Measurements from ENCODE around the gene KLK2. TPM values are rescaled to one million over a fixed set of nuclear protein-coding genes. Genes with fewer than 3 reads are reported as not detected.

Gene KLK2
- total RNA-seq, 2 experiments from 2014 or later = not detected

DNA sequence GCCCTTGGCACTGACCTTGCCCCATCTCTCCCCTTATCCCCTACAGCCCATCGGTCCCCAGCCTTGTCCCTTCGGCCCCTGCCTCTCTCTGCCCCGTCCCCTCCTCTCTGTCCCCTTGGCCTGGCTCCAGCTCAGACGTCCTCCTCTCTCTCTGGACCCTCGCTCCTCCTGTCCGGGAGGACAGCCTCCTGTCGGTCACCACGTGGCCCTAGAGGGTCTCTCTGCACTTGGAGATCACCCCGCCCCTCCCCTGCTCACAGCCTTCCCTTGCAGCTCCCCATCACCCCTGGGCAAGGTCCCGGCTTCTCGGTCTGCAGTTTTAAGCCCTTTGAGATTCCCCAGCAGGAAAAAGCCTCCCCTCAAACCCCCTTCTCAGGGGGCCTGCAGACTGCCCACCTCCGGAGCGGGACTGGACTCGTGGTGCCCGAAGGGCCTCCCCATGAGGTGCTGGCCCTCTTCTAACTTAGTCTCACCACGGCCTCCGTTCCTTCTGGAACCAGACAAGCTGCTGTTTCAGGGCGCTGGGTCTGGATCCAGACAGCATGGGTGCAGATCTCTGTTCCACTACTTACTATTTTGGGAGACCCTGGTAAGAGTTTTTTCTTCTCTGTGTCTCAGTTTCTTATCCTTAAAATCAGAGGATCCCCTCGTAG lies 36.6 kb upstream of the KLK2 start:
- H3K36me3 Mint-ChIP-seq (ENCODE audit: low read depth) = no peaks in the 10 kb centered on the region
- peaks cover 7% of the 10 kb centered on the region for H3K4me1 Mint-ChIP-seq (ENCODE audit: low read depth)
- CTCF ChIA-PET = no interaction called here
- H3K4me3 Mint-ChIP-seq = peak overlapping the region; percentile 73
- H3K27ac Mint-ChIP-seq = no peak overlapping the region
- no peaks in the 10 kb centered on the region for H3K9me3 Mint-ChIP-seq
- no peak for DNase-seq
- intact Hi-C loops (cut with micrococcal nuclease) = loop anchor here (2.0 to 5.0 kb wide), 2 partner anchors 32 to 86 kb away; no protein-coding TSS in a partner anchor
- peaks cover 40% of the 10 kb centered on the region for H3K27me3 Mint-ChIP-seq (ENCODE audit: low read depth)

DNA sequence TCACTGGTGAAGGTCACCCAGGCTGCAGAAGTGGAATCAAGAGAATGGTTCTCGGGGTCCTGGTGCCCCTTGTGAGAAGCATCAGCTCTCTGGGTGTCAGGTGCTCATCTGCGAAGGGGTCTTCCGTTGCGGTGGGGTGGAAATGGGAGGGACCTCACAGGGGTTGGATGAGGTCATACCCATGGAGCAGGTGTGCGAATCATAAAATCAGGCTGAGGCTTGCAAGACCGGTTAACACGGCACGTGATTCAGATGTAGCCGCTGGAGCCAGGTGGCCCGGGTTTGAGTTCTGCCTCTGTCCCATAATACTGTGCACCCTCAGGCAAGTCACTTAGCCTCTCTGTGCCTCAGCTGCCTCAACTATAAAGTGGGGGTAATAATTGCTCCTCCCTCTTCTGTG lies 35.9 kb upstream of the KLK2 start:
- H3K4me1 Mint-ChIP-seq (ENCODE audit: low read depth) = peaks cover 7% of the 10 kb centered on the region
- H3K4me3 Mint-ChIP-seq = no peak overlapping the region
- H3K27me3 Mint-ChIP-seq (ENCODE audit: low read depth) = peaks cover 39% of the 10 kb centered on the region
- no peak for DNase-seq
- CTCF ChIA-PET = no interaction called here
- H3K36me3 Mint-ChIP-seq (ENCODE audit: low read depth) = no peaks in the 10 kb centered on the region
- intact Hi-C loops (cut with micrococcal nuclease) = loop anchor here (2.0 to 5.0 kb wide), 2 partner anchors 32 to 85 kb away; no protein-coding TSS in a partner anchor
- no peak overlapping the region for H3K27ac Mint-ChIP-seq
- no peaks in the 10 kb centered on the region for H3K9me3 Mint-ChIP-seq

DNA sequence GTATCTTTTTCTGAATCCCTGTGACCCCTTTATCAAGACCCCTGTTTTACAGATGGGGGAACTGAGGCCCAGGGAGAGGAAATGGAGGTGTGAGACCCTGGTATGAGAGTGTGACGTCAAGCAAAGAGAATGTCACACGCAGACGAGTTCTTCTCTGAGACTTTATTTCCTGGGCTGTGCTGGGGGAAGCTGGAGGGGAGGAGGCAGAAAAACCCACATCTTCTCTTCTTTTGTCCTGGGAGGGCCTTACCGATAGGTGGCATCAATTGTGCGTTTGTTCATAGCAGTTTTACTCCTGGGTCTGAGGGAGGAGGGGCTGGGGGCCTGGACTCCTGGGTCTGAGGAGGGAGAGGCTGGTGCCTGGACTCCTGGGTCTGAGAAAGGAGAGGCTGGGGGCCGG lies 35.0 kb upstream of the KLK2 start:
- CTCF ChIA-PET = no interaction called here
- DNase-seq = no peak
- H3K36me3 Mint-ChIP-seq (ENCODE audit: low read depth) = no peaks in the 10 kb centered on the region
- H3K4me1 Mint-ChIP-seq (ENCODE audit: low read depth) = peaks cover 7% of the 10 kb centered on the region
- H3K4me3 Mint-ChIP-seq = no peak overlapping the region
- H3K27ac Mint-ChIP-seq = no peak overlapping the region
- H3K27me3 Mint-ChIP-seq (ENCODE audit: low read depth) = peaks cover 35% of the 10 kb centered on the region
- intact Hi-C loops (cut with micrococcal nuclease) = loop anchor here (5.0 kb wide), 1 partner anchor 84 kb away; no protein-coding TSS in a partner anchor
- H3K9me3 Mint-ChIP-seq = peaks cover 1% of the 10 kb centered on the region

DNA sequence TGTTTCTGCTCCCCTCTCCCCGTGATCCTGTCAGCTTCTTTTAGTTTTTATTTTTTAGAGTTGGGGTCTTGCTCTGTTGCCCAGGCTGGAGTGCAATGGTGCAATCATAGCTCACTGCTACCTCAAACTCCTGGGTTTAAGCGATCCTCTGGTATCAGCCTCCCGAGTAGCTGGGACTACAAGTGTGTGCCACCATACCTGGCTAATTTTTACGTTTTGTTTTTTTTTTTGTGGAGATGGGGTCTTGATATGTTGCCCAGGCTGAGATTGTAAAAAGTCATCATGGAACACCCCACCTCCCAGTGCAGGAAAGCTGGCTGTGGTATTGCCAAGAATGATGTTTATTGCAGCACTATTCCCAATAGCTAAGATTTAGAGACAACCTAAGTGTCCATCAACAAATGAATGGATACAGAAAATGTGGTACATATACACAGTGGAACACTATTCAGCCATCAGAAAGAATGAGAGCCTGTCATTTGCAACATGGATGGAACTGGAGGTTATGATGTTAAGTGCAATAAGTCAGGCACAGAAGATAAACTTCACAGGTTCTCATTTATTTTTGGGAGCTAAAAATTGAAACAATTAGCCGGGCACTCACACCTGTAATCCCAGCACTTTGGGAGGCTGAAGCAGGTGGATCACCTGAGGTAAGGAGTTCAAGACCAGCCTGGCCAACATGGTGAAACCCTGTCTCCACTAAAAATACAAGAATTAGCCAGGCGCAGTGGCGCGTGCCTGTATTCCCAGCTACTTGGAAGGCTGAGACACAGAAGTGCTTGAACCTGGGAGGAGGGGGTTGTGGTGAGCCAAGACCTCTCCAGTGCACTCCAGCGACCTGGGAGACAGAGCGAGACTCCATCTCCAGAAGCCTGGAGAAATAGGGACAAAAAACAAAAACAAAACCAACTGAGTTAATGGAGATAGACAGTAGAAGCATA lies 33.3 kb upstream of the KLK2 start:
- Mint-ChIP-seq H3K36me3 (ENCODE audit: low read depth) (peaks cover 1% of the 10 kb centered on the region), H3K27ac (no peak overlapping the region), H3K27me3 (ENCODE audit: low read depth) (peaks cover 34% of the 10 kb centered on the region), H3K4me3 (no peak overlapping the region), H3K9me3 (peaks cover 11% of the 10 kb centered on the region), H3K4me1 (ENCODE audit: low read depth) (peaks cover 7% of the 10 kb centered on the region)
- no peak for DNase-seq
- CTCF ChIA-PET = interaction anchor here (0.6 to 1.2 kb wide), 2 partner anchors 66 to 82 kb away, joined by 3 to 6 read pairs; no protein-coding TSS in a partner anchor
- intact Hi-C loops (cut with micrococcal nuclease) = loop anchor here (5.0 kb wide), 1 partner anchor 82 kb away; no protein-coding TSS in a partner anchor

DNA sequence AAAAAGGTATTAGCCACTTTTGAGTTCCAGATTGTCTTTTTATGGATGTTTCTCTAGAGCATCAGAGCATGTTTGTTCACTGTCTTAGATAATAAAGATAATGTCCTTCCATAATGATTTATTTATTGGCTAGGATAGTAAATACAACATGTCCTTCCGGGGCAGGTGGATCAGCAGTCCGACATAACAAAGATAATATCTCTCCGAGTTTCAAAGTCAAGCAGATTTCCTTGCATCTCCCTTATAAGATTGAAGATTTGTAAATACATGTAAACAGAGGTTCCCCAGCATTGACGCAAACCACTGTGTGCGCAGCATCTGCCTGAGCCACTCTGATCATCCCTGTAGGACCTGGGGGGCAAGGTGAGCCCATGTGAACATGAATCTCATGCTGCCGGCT lies 31.1 kb upstream of the KLK2 start:
- Mint-ChIP-seq H3K27ac (no peak overlapping the region), H3K36me3 (ENCODE audit: low read depth) (peaks cover 1% of the 10 kb centered on the region), H3K4me3 (no peak overlapping the region), H3K27me3 (ENCODE audit: low read depth) (peaks cover 22% of the 10 kb centered on the region), H3K4me1 (ENCODE audit: low read depth) (no peaks in the 10 kb centered on the region), H3K9me3 (peaks cover 11% of the 10 kb centered on the region)
- CTCF ChIA-PET = no interaction called here
- intact Hi-C loops (cut with micrococcal nuclease) = no loop called here
- no peak for DNase-seq

DNA sequence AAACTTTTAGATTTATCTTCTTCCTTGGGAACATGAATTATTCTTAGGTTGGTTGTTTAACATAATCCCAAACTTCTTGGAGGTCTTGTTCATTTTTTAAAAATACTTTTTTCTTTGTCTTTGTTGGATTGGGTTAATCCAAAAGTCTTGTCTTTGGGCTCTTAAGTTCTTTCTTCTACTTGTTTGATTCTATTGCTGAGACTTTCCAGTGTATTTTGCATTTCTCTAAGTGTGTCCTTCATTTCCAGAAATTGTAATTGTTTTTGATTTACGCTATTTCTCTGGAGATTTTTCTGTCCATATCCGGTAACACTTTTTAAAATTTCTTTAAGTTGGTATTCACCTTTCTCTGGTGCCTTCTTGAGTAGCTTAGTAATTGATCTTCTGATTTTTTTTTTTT lies 30.0 kb upstream of the KLK2 start:
- H3K9me3 Mint-ChIP-seq = peaks cover 11% of the 10 kb centered on the region
- no peak for DNase-seq
- H3K4me3 Mint-ChIP-seq = no peak overlapping the region
- H3K36me3 Mint-ChIP-seq (ENCODE audit: low read depth) = peaks cover 1% of the 10 kb centered on the region
- CTCF ChIA-PET = no interaction called here
- no peaks in the 10 kb centered on the region for H3K4me1 Mint-ChIP-seq (ENCODE audit: low read depth)
- H3K27me3 Mint-ChIP-seq (ENCODE audit: low read depth) = peaks cover 16% of the 10 kb centered on the region
- intact Hi-C loops (cut with micrococcal nuclease) = no loop called here
- no peak overlapping the region for H3K27ac Mint-ChIP-seq

DNA sequence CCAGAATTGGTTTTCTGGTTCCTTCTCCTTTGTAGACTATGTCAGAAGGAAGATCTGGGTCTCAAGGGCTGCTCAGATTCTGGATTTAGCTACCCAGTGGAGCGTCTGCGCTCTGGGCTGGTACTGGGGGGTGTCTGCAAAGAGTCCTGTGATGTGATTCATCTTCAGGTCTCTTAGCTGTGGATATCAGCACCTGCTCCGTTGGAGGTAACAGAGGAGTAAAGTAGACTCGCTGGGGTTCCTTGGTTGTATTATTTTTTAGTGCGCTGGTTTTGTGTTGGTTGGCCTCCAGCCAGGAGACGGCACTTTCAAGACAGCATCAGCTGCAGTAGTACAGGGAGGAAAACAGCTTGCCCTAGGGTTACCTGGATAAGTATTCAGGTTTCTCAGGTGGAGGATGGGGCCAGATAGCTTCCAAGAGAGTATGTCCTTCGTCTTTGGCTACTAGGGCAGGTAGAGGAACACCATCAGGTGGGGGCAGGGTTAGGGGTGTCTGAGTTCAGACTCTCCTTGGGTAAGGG lies 29.5 kb upstream of the KLK2 start:
- intact Hi-C loops (cut with micrococcal nuclease) = no loop called here
- Mint-ChIP-seq H3K9me3 (peaks cover 11% of the 10 kb centered on the region), H3K27me3 (ENCODE audit: low read depth) (peaks cover 15% of the 10 kb centered on the region), H3K4me3 (no peak overlapping the region), H3K27ac (no peak overlapping the region), H3K4me1 (ENCODE audit: low read depth) (no peaks in the 10 kb centered on the region), H3K36me3 (ENCODE audit: low read depth) (peaks cover 1% of the 10 kb centered on the region)
- no peak for DNase-seq
- CTCF ChIA-PET = interaction anchor here (0.7 kb wide), 1 partner anchor 19 kb away, joined by 3 read pairs; no protein-coding TSS in a partner anchor

DNA sequence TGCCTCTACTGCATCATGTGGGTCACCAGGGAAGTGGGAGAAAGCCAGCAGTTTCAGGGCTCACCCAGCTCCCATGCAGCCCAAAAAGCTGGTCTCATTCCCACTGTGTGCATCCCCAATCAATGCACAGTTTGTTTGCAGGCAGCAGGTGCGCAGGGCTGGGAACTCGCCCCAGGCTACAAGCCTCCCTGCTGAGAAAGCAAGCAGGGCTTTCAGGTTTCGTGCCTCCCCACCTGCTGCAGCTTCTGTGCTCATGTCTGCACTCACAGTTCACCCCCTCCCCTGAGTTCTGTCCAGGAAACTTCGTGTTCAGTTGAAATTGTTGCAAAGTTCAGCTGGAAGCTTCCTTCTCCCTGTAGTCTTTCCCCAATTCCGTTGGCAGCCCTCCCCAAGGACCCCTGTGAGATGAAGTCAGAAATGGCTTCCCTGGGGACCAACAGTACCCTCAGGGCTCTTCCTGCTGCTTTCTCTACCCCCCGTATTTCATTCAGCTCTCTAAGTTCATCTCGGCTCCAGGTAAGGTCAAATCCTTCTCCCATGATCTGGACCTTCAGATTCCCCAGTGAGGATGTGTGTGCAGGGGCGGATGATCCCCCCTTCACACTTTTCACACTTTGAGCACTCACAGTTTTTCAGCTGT lies 28.8 kb upstream of the KLK2 start:
- intact Hi-C loops (cut with micrococcal nuclease) = no loop called here
- Mint-ChIP-seq H3K36me3 (ENCODE audit: low read depth) (peaks cover 1% of the 10 kb centered on the region), H3K4me1 (ENCODE audit: low read depth) (no peaks in the 10 kb centered on the region), H3K27me3 (ENCODE audit: low read depth) (peaks cover 17% of the 10 kb centered on the region), H3K4me3 (no peak overlapping the region), H3K27ac (no peak overlapping the region), H3K9me3 (peaks cover 11% of the 10 kb centered on the region)
- CTCF ChIA-PET = interaction anchor here (0.7 kb wide), 1 partner anchor 20 kb away, joined by 3 read pairs; no protein-coding TSS in a partner anchor
- DNase-seq = no peak

DNA sequence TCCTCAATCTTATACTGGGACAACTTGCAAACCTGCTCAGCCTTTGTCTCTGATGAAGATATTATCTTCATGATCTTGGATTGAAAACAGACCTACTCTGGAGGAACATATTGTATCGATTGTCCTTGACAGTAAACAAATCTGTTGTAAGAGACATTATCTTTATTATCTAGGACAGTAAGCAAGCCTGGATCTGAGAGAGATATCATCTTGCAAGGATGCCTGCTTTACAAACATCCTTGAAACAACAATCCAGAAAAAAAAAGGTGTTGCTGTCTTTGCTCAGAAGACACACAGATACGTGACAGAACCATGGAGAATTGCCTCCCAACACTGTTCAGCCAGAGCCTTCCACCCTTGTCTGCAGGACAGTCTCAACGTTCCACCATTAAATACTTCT lies 22.5 kb upstream of the KLK2 start:
- H3K27me3 Mint-ChIP-seq (ENCODE audit: low read depth) = peaks cover 32% of the 10 kb centered on the region
- CTCF ChIA-PET = no interaction called here
- H3K4me1 Mint-ChIP-seq (ENCODE audit: low read depth) = no peaks in the 10 kb centered on the region
- H3K9me3 Mint-ChIP-seq = no peaks in the 10 kb centered on the region
- no peak overlapping the region for H3K27ac Mint-ChIP-seq
- no peak for DNase-seq
- H3K4me3 Mint-ChIP-seq = no peak overlapping the region
- intact Hi-C loops (cut with micrococcal nuclease) = no loop called here
- H3K36me3 Mint-ChIP-seq (ENCODE audit: low read depth) = no peaks in the 10 kb centered on the region

DNA sequence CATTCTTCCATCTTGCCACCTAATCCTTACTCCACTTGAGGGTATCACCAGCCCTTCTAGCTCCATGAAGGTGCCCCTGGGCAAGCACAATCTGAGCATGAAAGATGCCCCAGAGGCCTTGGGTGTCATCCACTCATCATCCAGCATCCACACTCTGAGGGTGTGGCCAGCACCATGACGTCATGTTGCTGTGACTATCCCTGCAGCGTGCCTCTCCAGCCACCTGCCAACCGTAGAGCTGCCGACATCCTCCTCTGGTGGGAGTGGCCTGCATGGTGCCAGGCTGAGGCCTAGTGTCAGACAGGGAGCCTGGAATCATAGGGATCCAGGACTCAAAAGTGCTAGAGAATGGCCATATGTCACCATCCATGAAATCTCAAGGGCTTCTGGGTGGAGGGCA lies 21.6 kb upstream of the KLK2 start:
- H3K27me3 Mint-ChIP-seq (ENCODE audit: low read depth) = peaks cover 36% of the 10 kb centered on the region
- H3K27ac Mint-ChIP-seq = no peak overlapping the region
- DNase-seq = no peak
- intact Hi-C loops (cut with micrococcal nuclease) = no loop called here
- no peaks in the 10 kb centered on the region for H3K36me3 Mint-ChIP-seq (ENCODE audit: low read depth)
- no peak overlapping the region for H3K4me3 Mint-ChIP-seq
- H3K4me1 Mint-ChIP-seq (ENCODE audit: low read depth) = no peaks in the 10 kb centered on the region
- H3K9me3 Mint-ChIP-seq = no peaks in the 10 kb centered on the region
- CTCF ChIA-PET = no interaction called here

DNA sequence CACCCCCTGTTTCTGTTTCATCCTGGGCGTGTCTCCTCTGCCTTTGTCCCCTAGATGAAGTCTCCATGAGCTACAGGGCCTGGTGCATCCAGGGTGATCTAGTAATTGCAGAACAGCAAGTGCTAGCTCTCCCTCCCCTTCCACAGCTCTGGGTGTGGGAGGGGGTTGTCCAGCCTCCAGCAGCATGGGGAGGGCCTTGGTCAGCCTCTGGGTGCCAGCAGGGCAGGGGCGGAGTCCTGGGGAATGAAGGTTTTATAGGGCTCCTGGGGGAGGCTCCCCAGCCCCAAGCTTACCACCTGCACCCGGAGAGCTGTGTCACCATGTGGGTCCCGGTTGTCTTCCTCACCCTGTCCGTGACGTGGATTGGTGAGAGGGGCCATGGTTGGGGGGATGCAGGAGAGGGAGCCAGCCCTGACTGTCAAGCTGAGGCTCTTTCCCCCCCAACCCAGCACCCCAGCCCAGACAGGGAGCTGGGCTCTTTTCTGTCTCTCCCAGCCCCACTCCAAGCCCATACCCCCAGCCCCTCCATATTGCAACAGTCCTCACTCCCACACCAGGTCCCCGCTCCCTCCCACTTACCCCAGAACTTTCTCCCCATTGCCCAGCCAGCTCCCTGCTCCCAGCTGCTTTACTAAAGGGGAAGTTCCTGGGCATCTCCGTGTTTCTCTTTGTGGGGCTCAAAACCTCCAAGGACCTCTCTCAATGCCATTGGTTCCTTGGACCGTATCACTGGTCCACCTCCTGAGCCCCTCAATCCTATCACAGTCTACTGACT lies 18.4 kb upstream of the KLK2 start, which contains the start of gene KLK3:
Gene KLK3 (plus strand): TSS at position 280 of the 775 bp plus-strand sequence. CDS start 41 bp downstream, at position 321.
- DNase-seq = no peak
- CTCF ChIA-PET = no interaction called here
- Mint-ChIP-seq H3K4me1 (ENCODE audit: low read depth) (no peaks in the 10 kb centered on the region), H3K27ac (no peak within 1 kb of the TSS), H3K4me3 (no peak within 1 kb of the TSS), H3K36me3 (ENCODE audit: low read depth) (no peaks in the 10 kb centered on the region), H3K9me3 (no peaks in the 10 kb centered on the region), H3K27me3 (ENCODE audit: low read depth) (peaks cover 43% of the 10 kb centered on the region)
- intact Hi-C loops (cut with micrococcal nuclease) = no loop called here
